Measurements from ENCODE around the gene PLXNB2. TPM values are rescaled to one million over a fixed set of nuclear protein-coding genes. Genes with fewer than 3 reads are reported as not detected.

PLXNB2 gene
- total RNA-seq, 1 donor from 2014 or later, result 70.6 TPM

DNA sequence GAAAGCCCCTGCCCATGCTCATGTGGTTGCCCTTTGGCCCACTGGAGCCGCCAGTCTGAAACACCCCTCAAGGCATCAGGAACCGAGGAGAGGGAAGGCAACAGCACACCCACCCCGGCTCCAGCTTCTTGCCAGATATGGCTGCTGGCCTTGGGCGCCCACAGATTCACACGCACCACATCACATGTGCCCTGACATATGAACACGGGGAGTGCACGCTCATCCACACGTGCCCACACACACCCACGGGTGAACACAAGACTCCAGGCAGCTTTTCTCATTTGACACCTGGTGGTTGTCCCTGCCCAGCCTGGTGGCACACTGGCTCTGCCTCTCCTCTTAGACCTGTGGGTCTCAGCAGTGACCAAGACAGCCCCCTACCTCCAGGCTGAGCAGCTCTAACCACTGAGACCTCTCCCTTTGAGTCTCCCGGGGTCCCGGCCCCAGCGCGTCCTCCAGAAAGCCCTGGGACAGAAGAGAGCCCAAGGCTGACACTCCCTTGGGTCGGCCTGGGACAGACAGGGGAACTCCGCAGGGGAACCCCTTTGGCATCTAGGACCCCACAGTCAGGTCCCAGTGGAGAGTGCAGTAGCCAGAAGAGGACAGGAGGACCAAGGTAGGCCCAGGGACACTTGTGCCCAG is 43.2 kb downstream of the PLXNB2 start:
- intact Hi-C loops (cut with DNase I), result no loop called here
- DNase-seq (ENCODE audit: missing footprints), result no peak
- no peak for ATAC-seq

DNA sequence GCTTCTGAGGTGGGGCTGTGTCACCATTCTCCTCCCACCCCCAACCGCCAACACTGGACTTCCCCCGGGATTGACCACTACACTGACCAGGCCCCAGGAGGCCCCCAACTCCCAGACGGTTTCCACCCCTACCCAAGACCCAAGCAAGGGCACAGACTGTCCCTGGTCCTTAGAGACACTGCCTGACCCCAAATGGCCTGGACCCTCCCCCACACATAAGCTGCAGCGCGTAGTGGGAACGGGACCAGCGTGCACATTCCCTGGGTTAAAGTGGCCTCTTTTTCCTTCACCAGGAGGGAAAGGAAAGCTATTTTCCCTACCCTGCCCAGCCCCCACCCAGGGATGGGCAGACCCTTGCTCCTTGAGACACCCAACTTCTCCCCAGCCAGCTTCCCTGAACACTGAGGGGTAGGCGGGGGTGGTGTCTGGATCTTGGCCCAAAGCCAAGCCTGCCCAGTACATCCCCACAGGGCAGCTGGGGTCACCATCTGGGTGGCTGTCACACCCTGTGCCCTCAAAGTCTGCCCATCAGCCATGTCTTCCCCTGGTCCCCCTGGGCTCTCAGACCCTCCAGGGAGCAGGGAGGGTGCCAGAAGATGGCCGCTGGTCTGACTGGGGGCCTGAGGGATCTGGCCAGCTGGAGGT is 44.4 kb downstream of the PLXNB2 start:
- DNase-seq (ENCODE audit: missing footprints) (no peak), ATAC-seq (no peak)
- intact Hi-C loops (cut with DNase I), result no loop called here

- intact Hi-C loops (cut with DNase I), result no loop called here
- no peak for DNase-seq (ENCODE audit: missing footprints)
- no peak for ATAC-seq
Measured at GRCh38 chr22:50262460-50262911, 45.0 kb downstream of the PLXNB2 start.

DNA sequence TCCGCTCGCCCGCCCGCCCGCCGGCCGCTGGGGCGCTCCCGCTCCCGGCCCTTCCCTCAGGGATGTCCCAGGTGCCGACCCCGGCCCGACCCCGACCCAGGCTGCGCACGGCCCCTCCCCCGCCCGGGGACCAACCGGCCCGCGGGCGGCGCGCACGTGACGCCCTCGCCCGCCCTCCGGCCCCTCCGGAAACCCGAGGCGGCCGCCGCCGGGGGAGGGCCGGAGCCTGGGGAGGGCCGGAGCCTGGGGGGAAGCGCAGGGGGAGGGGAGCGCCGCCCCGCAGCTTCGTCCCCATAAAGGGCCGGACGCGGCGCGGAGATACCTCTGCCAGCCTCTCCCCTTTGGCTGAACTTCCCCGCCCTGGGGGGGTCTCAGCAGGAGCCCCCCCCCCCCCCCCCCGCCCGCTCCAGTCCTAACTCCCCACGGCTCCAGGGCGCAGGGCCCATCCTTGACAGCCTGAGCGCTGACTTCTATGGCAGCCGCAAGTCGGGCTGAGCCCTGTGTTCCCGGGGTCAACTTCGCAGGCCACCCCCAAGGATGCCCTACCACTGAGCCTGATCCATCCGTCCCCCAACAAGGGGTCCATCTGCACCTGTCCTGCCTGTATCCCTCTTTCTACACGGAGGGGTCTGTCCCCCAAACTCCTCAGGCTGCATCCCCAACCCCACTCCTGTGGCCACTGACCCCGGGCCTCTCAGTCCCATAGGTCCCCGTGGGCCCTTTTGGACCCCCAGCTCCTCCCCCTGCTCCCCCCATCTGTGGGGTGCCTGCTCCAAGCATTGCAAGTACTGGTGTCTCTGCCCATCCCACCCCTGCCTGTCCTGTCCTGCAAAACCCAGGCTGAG is 45.6 kb downstream of the PLXNB2 start, which contains the start of gene MAPK12:
Gene MAPK12, minus strand, starts transcription at position 69 of the 845 bp plus-strand sequence. CDS start 174 bp downstream, outside the sequence.
- DNase-seq (ENCODE audit: missing footprints), result peak; percentile 60
- intact Hi-C loops (cut with DNase I), result no loop called here
- no peak for ATAC-seq

DNA sequence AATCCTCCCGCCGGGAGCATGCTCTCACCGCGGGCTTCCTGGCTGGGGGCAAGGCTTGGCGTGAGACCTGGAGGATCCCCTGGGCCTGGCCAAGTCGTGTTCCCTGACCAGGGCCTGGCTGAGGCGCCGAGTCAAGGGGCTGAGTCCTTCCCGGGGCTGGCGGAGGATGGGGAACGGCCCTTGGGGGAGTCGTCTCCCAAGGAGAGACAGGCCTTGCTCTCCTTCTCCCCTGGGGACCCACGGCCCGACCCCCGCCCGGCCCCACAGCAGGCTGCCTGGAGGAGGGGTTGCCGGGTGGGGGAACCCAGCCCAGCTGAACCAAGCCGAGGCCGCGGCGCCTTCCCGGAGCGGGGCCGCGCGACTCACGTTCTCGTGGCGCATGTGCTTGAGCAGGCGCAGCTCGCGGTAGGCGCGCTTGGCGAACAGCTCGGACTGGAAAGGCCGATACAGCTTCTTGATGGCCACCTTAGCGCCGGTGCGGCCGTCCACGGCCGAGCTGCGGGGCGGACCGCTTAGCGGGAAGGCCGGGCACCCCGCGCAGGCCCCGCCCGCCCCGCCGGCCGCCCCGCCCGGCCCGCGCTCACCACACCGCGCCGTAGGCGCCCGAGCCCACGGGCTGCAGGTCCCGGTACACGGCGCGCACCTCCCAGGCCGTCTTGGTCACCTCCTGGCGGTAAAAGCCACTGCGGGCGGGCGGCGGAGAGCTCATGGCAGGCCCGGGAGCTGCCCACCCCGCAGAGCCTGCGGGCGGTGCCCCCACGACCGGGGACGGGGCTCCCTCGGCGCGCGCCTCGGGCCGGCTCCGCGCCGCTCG is 46.4 kb downstream of the PLXNB2 start:
- ATAC-seq (no peak), DNase-seq (ENCODE audit: missing footprints) (peak; percentile 71)
- intact Hi-C loops (cut with DNase I), result no loop called here

- intact Hi-C loops (cut with DNase I), result no loop called here
- no peak for ATAC-seq
Measured at GRCh38 chr22:50260434-50260800, 47.0 kb downstream of the PLXNB2 start.

GRCh38 chr22:50259302-50259701 is 48.1 kb downstream of the PLXNB2 start:
- ATAC-seq (no peak), DNase-seq (ENCODE audit: missing footprints) (no peak)
- intact Hi-C loops (cut with DNase I), result no loop called here

More at GRCh38 chr22:50260434-50260800, 47.0 kb downstream of the PLXNB2 start:
- no peak for DNase-seq (ENCODE audit: missing footprints)

- DNase-seq (ENCODE audit: missing footprints), result no peak
- peak; percentile 84 for ATAC-seq
- intact Hi-C loops (cut with DNase I), result no loop called here
Measured at GRCh38 chr22:50258361-50259292, 48.8 kb downstream of the PLXNB2 start.

DNA sequence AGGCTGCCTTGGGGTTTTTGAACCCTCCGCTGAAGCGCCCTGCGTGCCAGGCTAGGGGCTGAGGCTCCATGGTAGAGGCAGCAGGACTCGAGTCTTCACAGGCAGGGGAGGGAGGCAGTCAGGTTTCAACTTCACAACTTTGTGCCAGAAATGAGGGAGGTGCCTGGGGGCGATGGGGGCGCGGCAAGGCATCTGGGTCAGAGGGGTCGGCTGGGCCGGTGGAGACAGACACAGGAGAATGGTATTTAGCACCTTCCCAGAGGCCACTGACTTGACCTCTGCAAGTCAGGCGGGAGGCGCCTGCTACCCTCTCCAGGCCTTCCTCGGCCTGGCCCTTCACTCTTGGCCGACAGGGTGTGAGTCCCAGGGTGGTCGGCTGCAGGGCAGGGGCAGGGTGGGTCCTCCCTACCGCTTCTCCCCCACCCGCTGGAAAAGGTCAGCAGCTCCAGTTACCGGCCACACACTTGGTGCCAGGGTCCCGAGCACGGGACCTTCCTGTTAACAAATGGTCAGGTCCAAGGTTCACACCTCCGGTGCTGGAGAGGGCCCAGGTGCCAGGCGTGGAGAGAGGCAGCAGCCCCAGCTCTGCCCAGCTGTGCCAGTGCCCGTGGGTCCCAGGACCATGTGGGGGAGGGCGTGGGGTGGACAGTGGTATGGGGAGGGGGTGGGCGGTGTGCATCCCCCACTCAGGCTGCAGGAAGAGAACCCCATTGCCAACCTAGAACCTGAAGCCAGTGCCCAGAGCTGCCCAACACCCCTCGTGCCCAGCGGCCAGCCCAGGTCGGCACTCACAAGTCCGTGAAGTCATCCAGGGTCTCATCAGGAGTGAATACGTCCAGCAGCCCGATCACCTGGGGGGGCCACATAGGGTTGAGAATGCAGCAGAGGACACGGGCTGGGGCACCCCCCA is 49.7 kb downstream of the PLXNB2 start:
- no peak for DNase-seq (ENCODE audit: missing footprints)
- intact Hi-C loops (cut with DNase I), result no loop called here
- peak; percentile 2 for ATAC-seq

GRCh38 chr22:50257041-50257440 is 50.4 kb downstream of the PLXNB2 start:
- DNase-seq (ENCODE audit: missing footprints) (no peak), ATAC-seq (no peak)
- intact Hi-C loops (cut with DNase I), result no loop called here

DNA sequence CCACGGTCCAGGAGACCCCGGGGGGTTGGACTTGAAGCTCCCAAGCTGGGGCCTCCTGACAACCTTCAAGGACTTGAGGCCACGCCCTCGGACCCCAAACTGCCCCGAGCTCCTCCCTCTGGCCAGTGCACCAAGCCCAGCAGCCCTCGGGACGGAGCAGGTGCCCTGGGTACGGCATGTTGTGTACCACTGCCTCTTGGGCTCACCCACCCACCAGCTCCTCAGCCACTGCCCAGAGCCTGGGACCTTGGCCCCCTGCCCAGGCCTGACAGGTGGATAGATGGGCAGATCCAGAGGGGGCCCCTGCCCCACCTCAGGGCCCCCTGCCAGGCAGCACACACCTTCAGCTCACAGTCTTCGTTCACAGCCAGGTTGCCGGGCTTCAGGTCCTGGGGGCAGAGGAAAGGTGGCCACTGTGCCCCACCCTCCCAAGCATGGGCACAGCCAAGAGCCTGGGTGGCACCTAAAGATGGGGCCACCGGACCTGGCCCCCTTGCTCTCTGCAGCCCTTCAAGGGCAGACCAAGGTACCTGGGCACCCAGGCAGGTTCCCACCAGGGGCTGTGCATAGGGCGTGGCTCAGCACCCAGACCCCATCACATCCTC is 51.1 kb downstream of the PLXNB2 start:
- DNase-seq (ENCODE audit: missing footprints), result no peak
- intact Hi-C loops (cut with DNase I), result no loop called here
- ATAC-seq, result no peak

- intact Hi-C loops (cut with DNase I), result no loop called here
- ATAC-seq, result no peak
- DNase-seq (ENCODE audit: missing footprints), result no peak
Measured at GRCh38 chr22:50255607-50256006, 51.8 kb downstream of the PLXNB2 start.

GRCh38 chr22:50255099-50255498 is 52.3 kb downstream of the PLXNB2 start:
- DNase-seq (ENCODE audit: missing footprints), result no peak
- no peak for ATAC-seq
- intact Hi-C loops (cut with DNase I), result no loop called here

DNA sequence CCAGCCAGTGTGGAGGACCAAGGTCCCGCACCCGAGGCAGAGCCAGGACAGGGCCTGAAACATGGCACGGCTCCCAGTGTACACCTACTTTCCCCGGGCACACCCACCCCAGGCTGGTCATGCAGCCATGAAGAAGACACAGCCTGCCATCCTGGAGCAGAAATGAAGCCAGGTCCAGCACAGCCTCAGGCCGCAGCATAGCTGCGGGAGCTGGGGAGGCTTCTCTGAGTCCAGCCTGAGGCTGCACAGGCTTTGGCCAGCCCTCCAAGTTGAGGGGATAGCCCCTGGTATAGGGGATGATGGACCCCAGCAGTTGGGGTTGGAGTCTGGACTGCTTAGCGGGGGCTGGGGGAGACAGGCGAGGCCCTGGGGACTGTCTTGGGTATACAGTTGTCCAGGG is 53.5 kb downstream of the PLXNB2 start:
- intact Hi-C loops (cut with DNase I), result loop anchor here (2.0 to 5.0 kb wide), 2 partner anchors 17 to 253 kb away; partner anchors contain the start of genes LMF2, MAPK11 and NCAPH2
- no peak for DNase-seq (ENCODE audit: missing footprints)
- no peak for ATAC-seq

- intact Hi-C loops (cut with DNase I), result loop anchor here (2.0 to 5.0 kb wide), 2 partner anchors 18 to 254 kb away; partner anchors contain the start of genes LMF2, MAPK11 and NCAPH2
- no peak for ATAC-seq
- DNase-seq (ENCODE audit: missing footprints), result no peak
Measured at GRCh38 chr22:50253046-50253915, 54.2 kb downstream of the PLXNB2 start.
